ENCODE data around the gene HIRA. TPM values are rescaled to one million over a fixed set of nuclear protein-coding genes. Genes with fewer than 3 reads are reported as not detected.
A peak's percentile ranks its signal among the peaks of the same experiment; 100 is the strongest.

HIRA gene
- total and polyA plus RNA-seq, 2 experiments from 2014 or later, result 17.1 to 36.9 TPM

- no peak overlapping the region for H3K27ac ChIP-seq
- peak in 1 of 2 donors; percentile 11 for DNase-seq (ENCODE audit: low read depth in 1 of 2, low spot score in 1 of 2)
- no peaks in the 10 kb centered on the region for H3K36me3 ChIP-seq
- TF ChIP-seq CTCF (IDR thresholded peaks at IDR 0.05; ENCODE audit: low read depth, low read length), result no peak
- peak overlapping the region; percentile 72 for H3K4me3 ChIP-seq
- no peaks in the 10 kb centered on the region for H3K4me1 ChIP-seq (ENCODE audit: low read depth)
- H3K27me3 ChIP-seq, result no peaks in the 10 kb centered on the region
- H3K9me3 ChIP-seq (ENCODE audit: low read depth), result no peaks in the 10 kb centered on the region
Observed at GRCh38 chr22:19290400-19291217, 140.9 kb downstream of the HIRA start.

GRCh38 chr22:19289475-19290161 is 141.9 kb downstream of the HIRA start:
- H3K36me3 ChIP-seq, result no peaks in the 10 kb centered on the region
- H3K4me3 ChIP-seq, result no peak overlapping the region
- H3K27ac ChIP-seq, result no peak overlapping the region
- H3K27me3 ChIP-seq, result no peaks in the 10 kb centered on the region
- no peaks in the 10 kb centered on the region for H3K9me3 ChIP-seq (ENCODE audit: low read depth)
- no peak for TF ChIP-seq CTCF (IDR thresholded peaks at IDR 0.05; ENCODE audit: low read depth, low read length)
- DNase-seq (ENCODE audit: low read depth in 1 of 2, low spot score in 1 of 2), result peak in 1 of 2 donors; percentile 79
- no peaks in the 10 kb centered on the region for H3K4me1 ChIP-seq (ENCODE audit: low read depth)

GRCh38 chr22:19287889-19288288 is 143.6 kb downstream of the HIRA start:
- H3K4me3 ChIP-seq, result no peak overlapping the region
- no peaks in the 10 kb centered on the region for H3K27me3 ChIP-seq
- H3K36me3 ChIP-seq, result no peaks in the 10 kb centered on the region
- TF ChIP-seq CTCF (IDR thresholded peaks at IDR 0.05; ENCODE audit: low read depth, low read length), result no peak
- H3K27ac ChIP-seq, result no peak overlapping the region
- no peaks in the 10 kb centered on the region for H3K9me3 ChIP-seq (ENCODE audit: low read depth)
- DNase-seq (ENCODE audit: low read depth in 1 of 2, low spot score in 1 of 2), result peak in 1 of 2 donors; percentile 90
- H3K4me1 ChIP-seq (ENCODE audit: low read depth), result no peaks in the 10 kb centered on the region

- TF ChIP-seq CTCF (IDR thresholded peaks at IDR 0.05; ENCODE audit: low read depth, low read length), result no peak
- H3K4me1 ChIP-seq (ENCODE audit: low read depth), result no peaks in the 10 kb centered on the region
- no peak overlapping the region for H3K4me3 ChIP-seq
- no peaks in the 10 kb centered on the region for H3K36me3 ChIP-seq
- H3K27me3 ChIP-seq, result no peaks in the 10 kb centered on the region
- DNase-seq (ENCODE audit: low read depth in 1 of 2, low spot score in 1 of 2), result peak in 1 of 2 donors; percentile 21
- no peak overlapping the region for H3K27ac ChIP-seq
- H3K9me3 ChIP-seq (ENCODE audit: low read depth), result no peaks in the 10 kb centered on the region
Observed at GRCh38 chr22:19287076-19287707, 144.3 kb downstream of the HIRA start.

GRCh38 chr22:19285831-19286230 is 145.7 kb downstream of the HIRA start:
- no peak overlapping the region for H3K27ac ChIP-seq
- H3K27me3 ChIP-seq, result no peaks in the 10 kb centered on the region
- no peaks in the 10 kb centered on the region for H3K36me3 ChIP-seq
- H3K9me3 ChIP-seq (ENCODE audit: low read depth), result no peaks in the 10 kb centered on the region
- no peak for DNase-seq (ENCODE audit: low read depth in 1 of 2, low spot score in 1 of 2)
- no peaks in the 10 kb centered on the region for H3K4me1 ChIP-seq (ENCODE audit: low read depth)
- no peak overlapping the region for H3K4me3 ChIP-seq
- no peak for TF ChIP-seq CTCF (IDR thresholded peaks at IDR 0.05; ENCODE audit: low read depth, low read length)

Other genes starting within 250 kb of the HIRA start
- gene CLTCL1, start 140.0 kb downstream of the HIRA start, total RNA-seq, result 7.2 and 12.2 TPM in 2 replicates
- gene CLTCL1, start 140.0 kb downstream of the HIRA start, polyA plus RNA-seq, result 3.9 and 7.5 TPM in 2 replicates
- gene MRPL40, start 812 bp upstream of the HIRA start, total RNA-seq, result 38.7 and 43.7 TPM in 2 replicates
- gene MRPL40, start 812 bp upstream of the HIRA start, polyA plus RNA-seq, result 82.9 and 91.3 TPM in 2 replicates
- gene C22orf39, start 16.0 kb upstream of the HIRA start, total RNA-seq, result 102 and 146 TPM in 2 replicates
- 117 and 133 TPM in 2 replicates for gene C22orf39, start 16.0 kb upstream of the HIRA start, polyA plus RNA-seq
- gene UFD1, start 47.5 kb upstream of the HIRA start, total RNA-seq, result 23.4 and 34.2 TPM in 2 replicates
- gene UFD1, start 47.5 kb upstream of the HIRA start, polyA plus RNA-seq, result 36.9 and 77.3 TPM in 2 replicates
- 7.6 and 9.1 TPM in 2 replicates for gene CDC45, start 48.2 kb upstream of the HIRA start, total RNA-seq
- gene CDC45, start 48.2 kb upstream of the HIRA start, polyA plus RNA-seq, result 11.2 and 15.5 TPM in 2 replicates
- gene CLDN5, start 92.7 kb upstream of the HIRA start, total RNA-seq, result 0.74 and 1.0 TPM in 2 replicates
- gene CLDN5, start 92.7 kb upstream of the HIRA start, polyA plus RNA-seq, result 0.13 and 0.50 TPM in 2 replicates

Data from cardiac muscle cell (in vitro differentiated cells and primary cell).